OCI-LY3 (cell line): ENCODE measurements around the gene CPEB3.
A peak's percentile ranks its signal among the peaks of the same experiment; 100 is the strongest.

ENCODE experiments used
- H2AFZ ChIP-seq: fragments of 200-600, 300-600 bp; shearing (Covaris generic); 2 replicates; pipeline ENCODE4 v1.6.0; 2014; ENCODE audit warnings: antibody characterized with exemption, low read depth, low read length
- H3K27ac ChIP-seq: fragments of 200-600, 300-600 bp; sonication (generic); 2 replicates; pipeline ENCODE4 v1.5.1; 2014; ENCODE audit warnings: mild to moderate bottlenecking, low read length, moderate library complexity, mixed read lengths
- H3K27me3 ChIP-seq: fragments of 200-600, 300-600 bp; sonication (generic); 2 replicates; pipeline ENCODE4 v1.6.1; 2014; ENCODE audit warnings: low read depth, low read length, mixed read lengths
- H3K36me3 ChIP-seq: fragments of 200-600, 300-600 bp; sonication (generic); replicated peaks from 2 replicates; pipeline ENCODE3; 2014; ENCODE audit warnings: low read depth, low read length, mixed read lengths
- H3K4me1 ChIP-seq: fragments of 300-600, 200-600 bp; sonication (generic); 2 replicates; pipeline ENCODE4 v1.6.1; 2014; ENCODE audit warnings: low read length, mixed read lengths
- H3K4me2 ChIP-seq: fragments of 200-600, 300-600 bp; sonication (generic); 2 replicates; pipeline ENCODE4 v1.6.1; 2014; ENCODE audit warnings: low read length, mixed read lengths
- H3K4me3 ChIP-seq: fragments of 300-600, 200-600 bp; sonication (generic); 2 replicates; pipeline ENCODE4 v1.5.1; 2014; ENCODE audit warnings: antibody characterized with exemption, mild to moderate bottlenecking, low read length, moderate library complexity
- H3K79me2 ChIP-seq: fragments of 300-600, 200-600 bp; shearing (Covaris generic); 2 replicates; pipeline ENCODE4 v1.6.1; 2014; ENCODE audit warnings: mild to moderate bottlenecking, low read length, mixed read lengths
- H3K9ac ChIP-seq: fragments of 300-600, 200-600 bp; shearing (Covaris generic); 2 replicates; pipeline ENCODE4 v1.6.0; 2014; ENCODE audit warnings: mild to moderate bottlenecking, low read length, moderate library complexity
- H3K9me3 ChIP-seq: fragments of 200-600, 300-600 bp; shearing (Covaris generic); 2 replicates; pipeline ENCODE4 v1.6.1; 2014; ENCODE audit warnings: low read length, mixed read lengths; ENCODE audit not compliant: insufficient read depth
- H4K20me1 ChIP-seq: fragments of 200-600, 300-600 bp; sonication (generic); 2 replicates; pipeline ENCODE4 v1.6.1; 2016; ENCODE audit warnings: low read length, mixed read lengths; ENCODE audit not compliant: insufficient read depth
- CTCF ChIP-seq: fragments of 200-600, 300-600 bp; sonication (generic); IDR thresholded peaks from 2 replicates; pipeline ENCODE4 v1.5.1; 2014; ENCODE audit warnings: antibody characterized with exemption, low read length, low read depth
- EZH2phosphoT487 ChIP-seq: fragments of 200-600 bp; shearing (Covaris generic); IDR thresholded peaks from 2 replicates; pipeline ENCODE4 v1.6.1; 2018; ENCODE audit warnings: antibody characterized with exemption, mixed run types, low read depth

CPEB3 gene

GRCh38 chr10:92082583-92083280 is 208.1 kb downstream of the CPEB3 start:
- H3K4me3 ChIP-seq, result no peak overlapping the region
- no peak overlapping the region for H3K9ac ChIP-seq
- no peak overlapping the region for H3K27ac ChIP-seq
- H4K20me1 ChIP-seq, result no peaks in the 10 kb centered on the region
- no peaks in the 10 kb centered on the region for H3K36me3 ChIP-seq
- H3K4me1 ChIP-seq, result no peaks in the 10 kb centered on the region; the same call in 1 of the 2 replicates
- H3K79me2 ChIP-seq, result no peaks in the 10 kb centered on the region
- H3K4me2 ChIP-seq, result no peak overlapping the region
- TF ChIP-seq CTCF (no peak), EZH2phosphoT487 (no peak)
- no peak overlapping the region for H2AFZ ChIP-seq
- no peaks in the 10 kb centered on the region for H3K27me3 ChIP-seq
- H3K9me3 ChIP-seq, result no peaks in the 10 kb centered on the region

- no peak overlapping the region for H3K27ac ChIP-seq
- no peak overlapping the region for H2AFZ ChIP-seq
- no peaks in the 10 kb centered on the region for H3K36me3 ChIP-seq
- no peak overlapping the region for H3K4me2 ChIP-seq
- no peaks in the 10 kb centered on the region for H3K27me3 ChIP-seq
- H3K4me1 ChIP-seq, result no peaks in the 10 kb centered on the region
- no peak overlapping the region for H3K9ac ChIP-seq
- no peaks in the 10 kb centered on the region for H3K9me3 ChIP-seq
- TF ChIP-seq EZH2phosphoT487 (no peak), CTCF (no peak)
- no peaks in the 10 kb centered on the region for H3K79me2 ChIP-seq
- H4K20me1 ChIP-seq, result no peaks in the 10 kb centered on the region
- H3K4me3 ChIP-seq, result no peak overlapping the region
These were observed 209.2 kb downstream of the CPEB3 start for GRCh38 chr10:92081641-92082040.

GRCh38 chr10:92080244-92080643 is 210.6 kb downstream of the CPEB3 start:
- Histone ChIP-seq H4K20me1 (no peaks in the 10 kb centered on the region), H3K9ac (no peak overlapping the region), H3K9me3 (no peaks in the 10 kb centered on the region), H3K27me3 (no peaks in the 10 kb centered on the region), H3K4me1 (no peaks in the 10 kb centered on the region), H2AFZ (no peak overlapping the region), H3K79me2 (no peaks in the 10 kb centered on the region), H3K27ac (no peak overlapping the region), H3K36me3 (no peaks in the 10 kb centered on the region), H3K4me2 (no peak overlapping the region), H3K4me3 (no peak overlapping the region)
- no peak for TF ChIP-seq EZH2phosphoT487
- peak; percentile 23 for TF ChIP-seq CTCF

GRCh38 chr10:92079003-92079402 is 211.9 kb downstream of the CPEB3 start:
- no peak overlapping the region for H3K4me3 ChIP-seq
- H3K4me2 ChIP-seq, result no peak overlapping the region
- no peaks in the 10 kb centered on the region for H3K9me3 ChIP-seq
- H3K36me3 ChIP-seq, result no peaks in the 10 kb centered on the region
- no peak overlapping the region for H2AFZ ChIP-seq
- no peaks in the 10 kb centered on the region for H3K79me2 ChIP-seq
- H3K27me3 ChIP-seq, result no peaks in the 10 kb centered on the region
- no peaks in the 10 kb centered on the region for H4K20me1 ChIP-seq
- TF ChIP-seq CTCF (no peak), EZH2phosphoT487 (no peak)
- no peak overlapping the region for H3K27ac ChIP-seq
- H3K4me1 ChIP-seq, result no peaks in the 10 kb centered on the region
- no peak overlapping the region for H3K9ac ChIP-seq
